ENCODE measurements around the gene CTBS.

Gene CTBS

DNA sequence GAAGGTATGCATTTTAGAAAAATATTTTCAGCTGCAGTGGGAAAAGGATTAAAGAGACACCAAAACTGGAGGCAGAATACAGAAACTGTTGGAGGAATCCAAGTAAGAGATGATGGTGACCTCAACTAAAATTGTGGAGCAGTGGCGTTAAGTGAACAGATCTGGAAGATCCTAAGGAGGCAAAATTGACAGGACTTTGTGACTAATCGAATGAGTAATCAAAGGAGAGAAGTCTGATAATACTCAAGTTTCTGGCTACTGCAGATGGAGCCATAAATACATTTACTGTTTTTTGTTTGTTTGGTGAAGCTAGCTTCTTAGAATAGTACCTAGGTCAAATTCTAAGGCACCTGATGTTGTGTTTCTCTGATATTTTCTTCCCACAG is 3.1 kb downstream of the CTBS start:
- TF ChIP-seq, protein P1, sequence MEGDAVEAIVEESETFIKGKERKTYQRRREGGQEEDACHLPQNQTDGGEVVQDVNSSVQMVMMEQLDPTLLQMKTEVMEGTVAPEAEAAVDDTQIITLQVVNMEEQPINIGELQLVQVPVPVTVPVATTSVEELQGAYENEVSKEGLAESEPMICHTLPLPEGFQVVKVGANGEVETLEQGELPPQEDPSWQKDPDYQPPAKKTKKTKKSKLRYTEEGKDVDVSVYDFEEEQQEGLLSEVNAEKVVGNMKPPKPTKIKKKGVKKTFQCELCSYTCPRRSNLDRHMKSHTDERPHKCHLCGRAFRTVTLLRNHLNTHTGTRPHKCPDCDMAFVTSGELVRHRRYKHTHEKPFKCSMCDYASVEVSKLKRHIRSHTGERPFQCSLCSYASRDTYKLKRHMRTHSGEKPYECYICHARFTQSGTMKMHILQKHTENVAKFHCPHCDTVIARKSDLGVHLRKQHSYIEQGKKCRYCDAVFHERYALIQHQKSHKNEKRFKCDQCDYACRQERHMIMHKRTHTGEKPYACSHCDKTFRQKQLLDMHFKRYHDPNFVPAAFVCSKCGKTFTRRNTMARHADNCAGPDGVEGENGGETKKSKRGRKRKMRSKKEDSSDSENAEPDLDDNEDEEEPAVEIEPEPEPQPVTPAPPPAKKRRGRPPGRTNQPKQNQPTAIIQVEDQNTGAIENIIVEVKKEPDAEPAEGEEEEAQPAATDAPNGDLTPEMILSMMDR (conservative IDR thresholded peaks at IDR 0.05; ENCODE audit: low read length), result no peak
- no peak overlapping the region for H3K4me3 ChIP-seq (ENCODE audit: low read length)
- DNase-seq (ENCODE audit: low read depth), result no peak

DNA sequence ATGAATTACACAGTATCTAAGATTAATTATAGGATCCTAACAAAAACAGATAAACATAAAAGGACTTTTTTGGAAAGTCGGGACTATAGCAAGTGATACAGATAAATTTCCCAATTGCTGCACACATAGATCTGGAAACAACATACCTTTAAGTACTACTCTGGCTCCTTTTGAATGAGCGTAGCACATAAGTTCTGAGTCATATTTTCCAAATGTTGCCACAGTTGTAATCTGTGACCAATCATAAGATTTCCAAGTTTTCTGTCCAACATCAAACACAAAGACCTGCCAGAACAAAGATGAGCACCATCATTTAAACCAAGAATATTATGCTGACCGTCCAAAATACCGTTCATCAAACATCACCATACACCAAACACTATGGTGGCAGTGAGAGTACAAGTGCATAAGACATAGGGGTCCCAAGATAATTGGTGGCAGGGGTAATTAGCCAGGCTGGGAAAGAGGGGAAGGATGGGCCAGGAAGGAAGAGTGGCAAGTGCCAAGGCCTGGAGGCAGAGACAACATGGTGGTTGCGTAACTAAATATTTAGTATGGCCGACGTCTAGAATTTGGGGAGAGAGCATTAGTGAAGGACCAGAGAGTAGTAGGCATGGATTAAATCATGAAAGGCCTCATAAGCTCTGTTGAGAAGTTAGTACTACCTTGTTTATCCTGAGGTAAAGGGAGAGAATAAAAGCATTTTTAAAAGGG is 3.6 kb downstream of the CTBS start:
- no peak for DNase-seq (ENCODE audit: low read depth)
- no peak overlapping the region for H3K4me3 ChIP-seq (ENCODE audit: low read length)
- TF ChIP-seq, protein P1 (conservative IDR thresholded peaks at IDR 0.05; ENCODE audit: low read length), result no peak

DNA sequence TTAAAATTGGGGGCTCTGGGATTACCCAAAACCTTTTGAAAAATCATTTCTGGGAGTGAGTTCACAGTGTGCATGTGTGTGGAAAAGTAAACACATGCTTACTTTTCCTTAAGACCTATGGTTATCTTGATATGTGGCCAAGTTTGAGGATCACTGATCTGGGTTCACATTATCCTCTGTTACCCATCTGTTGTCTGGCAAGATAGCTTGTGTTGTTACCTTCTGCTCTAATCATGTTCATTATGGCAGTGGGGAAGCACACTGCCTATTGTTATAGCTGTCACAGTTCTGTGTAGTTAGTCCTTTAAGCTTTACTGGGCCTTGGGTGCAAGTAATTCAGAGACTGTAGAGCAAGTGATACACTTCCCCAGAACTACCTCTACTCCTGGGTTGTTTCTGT is 5.0 kb downstream of the CTBS start:
- TF ChIP-seq, protein P1 (conservative IDR thresholded peaks at IDR 0.05; ENCODE audit: low read length), result no peak
- no peak overlapping the region for H3K4me3 ChIP-seq (ENCODE audit: low read length)
- DNase-seq (ENCODE audit: low read depth), result no peak

DNA sequence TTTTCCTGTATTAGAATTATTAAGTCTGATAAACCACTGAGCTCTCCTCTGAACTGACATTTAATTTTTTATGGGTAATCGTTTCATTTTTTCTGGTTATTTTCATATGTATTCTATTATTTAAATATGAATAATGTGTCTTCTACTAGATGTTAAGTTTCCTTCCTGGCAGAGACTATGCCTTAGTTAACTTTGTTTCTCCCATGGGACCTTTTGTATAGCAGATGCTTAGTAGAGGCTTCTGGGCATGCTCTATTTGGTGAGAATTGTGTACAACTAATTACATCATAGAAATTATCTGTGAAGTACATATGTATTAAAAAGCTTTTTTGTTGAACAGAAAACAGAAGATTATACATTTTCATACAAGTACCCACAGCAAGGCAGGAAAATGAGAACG is 23.4 kb downstream of the CTBS start:
- H3K4me3 ChIP-seq (ENCODE audit: low read length), result no peak overlapping the region
- TF ChIP-seq, protein P1 (conservative IDR thresholded peaks at IDR 0.05; ENCODE audit: low read length), result no peak
- DNase-seq (ENCODE audit: low read depth), result peak; percentile 32

DNA sequence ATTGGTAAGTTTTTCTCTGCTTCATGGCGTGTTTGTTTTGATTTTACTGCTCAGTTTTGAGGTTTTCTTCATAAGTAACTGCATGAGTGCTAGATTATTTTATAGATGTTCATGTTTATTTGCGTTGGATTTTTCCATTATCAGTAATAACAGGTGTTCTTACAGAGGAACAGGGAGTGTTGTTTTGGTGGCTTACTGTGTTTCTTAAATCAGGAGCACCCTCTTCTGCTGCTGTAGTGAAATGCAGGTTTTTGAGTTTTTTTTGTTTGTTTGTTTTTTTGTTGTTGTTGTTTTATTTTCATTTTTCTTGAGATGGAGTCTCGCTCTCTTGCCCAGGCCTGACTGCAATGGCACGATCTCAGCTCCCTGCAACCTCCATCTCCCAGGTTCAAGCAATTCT is 32.6 kb downstream of the CTBS start:
- no peak overlapping the region for H3K4me3 ChIP-seq (ENCODE audit: low read length)
- TF ChIP-seq, protein P1 (conservative IDR thresholded peaks at IDR 0.05; ENCODE audit: low read length), result no peak; the same call in 1 of the 2 replicates
- DNase-seq (ENCODE audit: low read depth), result peak; percentile 2

DNA sequence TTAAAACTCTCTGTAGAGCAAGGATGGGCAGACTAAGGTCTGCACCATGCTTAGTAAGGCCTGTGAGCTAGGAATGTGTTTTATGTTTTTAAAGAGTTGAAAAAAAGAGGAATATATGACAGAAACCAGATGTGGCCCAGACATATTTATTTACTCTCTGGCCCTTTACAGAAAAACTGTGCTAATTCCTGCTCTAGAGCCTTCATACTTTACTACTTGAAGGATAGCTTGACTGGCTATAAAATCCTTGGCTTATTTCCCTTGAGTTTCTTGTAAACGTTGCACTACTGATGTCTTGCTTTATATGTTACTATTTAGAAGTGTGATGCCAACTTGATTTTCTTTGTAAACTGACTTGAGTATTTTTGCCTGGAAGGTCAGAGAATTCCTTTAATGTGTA is 33.5 kb downstream of the CTBS start:
- TF ChIP-seq, protein P1 (conservative IDR thresholded peaks at IDR 0.05; ENCODE audit: low read length), result no peak

DNA sequence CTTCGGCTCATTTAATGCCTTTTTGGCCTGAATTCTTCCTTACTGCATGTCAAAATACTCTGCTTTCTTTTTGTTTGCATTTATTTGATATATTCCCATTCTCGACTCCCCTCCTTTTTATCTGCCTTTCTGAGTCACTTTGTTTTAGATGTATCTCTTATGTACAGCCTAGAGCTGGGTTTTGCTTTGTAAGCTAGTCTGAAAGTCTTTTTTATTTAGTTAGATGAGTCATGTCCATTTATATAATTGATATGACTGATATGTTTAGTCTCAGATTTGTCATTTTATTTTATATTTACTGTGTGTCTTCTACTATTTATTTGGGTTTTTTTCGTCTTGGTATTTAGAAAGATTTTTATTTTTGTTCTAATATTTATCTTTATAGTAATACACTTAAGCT is 34.3 kb downstream of the CTBS start:
- TF ChIP-seq, protein P1 (conservative IDR thresholded peaks at IDR 0.05; ENCODE audit: low read length), result no peak
- no peak overlapping the region for H3K4me3 ChIP-seq (ENCODE audit: low read length)
- no peak for DNase-seq (ENCODE audit: low read depth)

More for the DNA sequence above, 33.5 kb downstream of the CTBS start:
- H3K4me3 ChIP-seq (ENCODE audit: low read length), result no peak overlapping the region
- peak; percentile 14 for DNase-seq (ENCODE audit: low read depth)

Data from AG10803 (cell line).